Lung (tissue), 12 donors: ENCODE results near the gene KLHDC9. TPM values are rescaled to one million over a fixed set of nuclear protein-coding genes. Genes with fewer than 3 reads are reported as not detected.

Experiments
- ATAC-seq: fragments of 200-7000 bp; cut with Tn5 transposase; one replicate; pipeline ENCODE4 v1.9.1; 2020; ENCODE audit warnings: moderate number of reproducible peaks; ENCODE audit not compliant: insufficient read depth, low FRiP score
- DNase-seq, 3 donors: peaks; one replicate each; pipeline ENCODE4 v3.0.0-alpha.2; 2013 to 2017
- H3K27ac ChIP-seq, 2 donors: one replicate each; pipeline ENCODE4 v1.5.1; 2013; ENCODE audit warnings: mild to moderate bottlenecking in 2 of 2, moderate library complexity in 2 of 2, control low read depth in 1 of 2, inconsistent platforms in 1 of 2, low read depth in 1 of 2, low read length in 1 of 2
- H3K27me3 ChIP-seq, 3 donors: one replicate each; pipeline ENCODE4 v1.5.1; 2013; ENCODE audit warnings: low read length in 2 of 3; ENCODE audit not compliant: control insufficient read depth in 3 of 3, insufficient read depth in 3 of 3
- H3K36me3 ChIP-seq, 4 donors: one replicate each; pipeline ENCODE4 v1.5.1; 2013; ENCODE audit warnings: low read length in 4 of 4, mild to moderate bottlenecking in 1 of 4, moderate library complexity in 1 of 4; ENCODE audit not compliant: control insufficient read depth in 4 of 4, insufficient read depth in 4 of 4
- H3K4me1 ChIP-seq, 5 donors: one replicate each; pipeline ENCODE4 v1.5.1; 2013; ENCODE audit warnings: low read length in 5 of 5, mild to moderate bottlenecking in 2 of 5, moderate library complexity in 1 of 5; ENCODE audit not compliant: control insufficient read depth in 5 of 5, insufficient read depth in 5 of 5
- H3K4me3 ChIP-seq: one replicate; pipeline ENCODE4 v1.5.1; 2013; ENCODE audit warnings: mild to moderate bottlenecking, control low read depth, moderate library complexity
- H3K9ac ChIP-seq, 2 donors: one replicate each; pipeline ENCODE4 v1.5.1; 2013; ENCODE audit warnings: low read length in 2 of 2, control low read depth in 1 of 2; ENCODE audit not compliant: insufficient read depth in 1 of 2
- H3K9me3 ChIP-seq, 4 donors: one replicate each; pipeline ENCODE4 v1.5.1; 2013; ENCODE audit warnings: low read length in 3 of 4, mild to moderate bottlenecking in 1 of 4, moderate library complexity in 1 of 4; ENCODE audit not compliant: control insufficient read depth in 4 of 4, insufficient read depth in 3 of 4
- CTCF ChIP-seq: IDR thresholded peaks from 2 replicates; pipeline ENCODE4 v1.5.1; 2012; ENCODE audit warnings: mild to moderate bottlenecking; ENCODE audit errors: control extremely low read depth, extremely low read depth
- WGBS, 2 donors: extraction: QIAGEN DNeasy Blood & Tissue Kit; methylation state at CpG; one replicate each; pipeline ENCODE4 v1.1.7; 2013; 5-methylcytosine and 5-hydroxymethylcytosine counted together
- polyA plus RNA-seq, 2 donors: library from polyadenylated mRNA; stranded (reverse); fragments of 200-250 nt; gene quantifications; one replicate each; pipeline ENCODE4 v1.2.1, GENCODE V29; 2013
- total RNA-seq, 2 donors: library from RNA; depleted of rRNA in 1 of 2; stranded (reverse); fragments of >200 nt in 1 of 2; gene quantifications; one replicate each; pipeline ENCODE4 v1.2.1, GENCODE V29; 2014 to 2021
- donor health status: control.
- donor health status: control.
- donor health status: Bipolar disorder and iron deficiency.
- donor health status: healthy.
- donor health status: DM: yes; HTN: yes; CAD: no.

Gene KLHDC9
- total and polyA plus RNA-seq, 4 donors, result 5.8 to 13.0 (median 7.8) TPM

DNA sequence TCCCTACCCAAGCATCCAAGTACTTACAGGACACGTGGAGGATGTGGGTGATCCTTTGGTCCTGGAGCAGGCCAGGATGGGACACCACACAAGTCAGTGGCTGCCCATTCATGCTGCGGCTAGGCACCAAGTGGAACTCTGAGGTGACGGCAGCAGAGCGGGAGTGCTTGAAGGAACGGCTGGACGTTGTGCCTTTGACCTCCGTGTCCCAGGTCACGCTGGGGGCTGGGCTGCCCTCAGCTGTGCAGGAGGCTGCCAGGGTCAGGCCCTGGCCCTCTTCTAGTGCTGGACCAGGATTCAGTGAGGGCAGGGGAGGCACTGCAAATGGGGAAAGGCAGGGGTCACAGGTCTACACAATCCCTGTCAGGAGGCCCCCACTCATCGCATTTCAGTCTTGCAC is 20.7 kb upstream of the KLHDC9 start:
- no peak for DNase-seq

DNA sequence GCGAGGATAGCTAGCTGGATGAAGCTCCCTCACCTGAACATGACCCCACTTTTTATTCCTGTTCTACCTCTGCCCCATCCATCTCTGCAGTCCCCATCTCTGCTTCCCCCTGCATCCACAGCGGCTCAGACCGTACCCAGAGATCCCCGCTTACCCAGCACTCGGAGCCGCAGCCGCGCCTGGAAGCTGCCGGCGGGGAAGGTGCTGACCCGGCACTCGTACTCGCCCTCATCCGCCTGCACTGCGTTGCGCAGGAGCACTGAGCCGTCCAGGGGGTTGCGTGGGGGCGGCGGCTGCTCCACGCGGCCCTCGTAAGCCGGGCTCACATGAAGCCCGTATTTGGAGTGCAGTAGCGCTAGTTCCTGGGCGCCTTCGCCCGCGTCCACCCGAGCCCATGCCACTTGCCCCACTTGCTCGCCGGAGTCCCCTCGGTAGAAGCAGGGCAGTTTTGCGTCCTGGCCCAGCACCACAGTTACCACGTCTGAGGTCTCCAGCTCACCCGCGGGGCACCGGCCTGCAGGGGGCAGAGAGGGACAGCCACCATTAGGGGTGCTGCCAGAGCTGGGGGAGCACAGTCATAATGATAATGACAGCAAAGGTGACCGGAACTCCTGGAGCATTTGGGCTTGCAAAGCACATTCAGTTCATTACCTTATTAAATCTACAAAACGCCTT is 18.6 kb upstream of the KLHDC9 start:
- H3K4me1 ChIP-seq, result peaks cover 0 to 5% (median 3%) of the 10 kb centered on the region in 5 donors
- 70 to 78% methylated on average over 41 of the region's 41 CpGs for WGBS, 2 donors
- H3K9me3 ChIP-seq, result peaks cover 0 to 4% (median 0%) of the 10 kb centered on the region in 4 donors
- no peak for ATAC-seq
- no peak for TF ChIP-seq CTCF
- no peak overlapping the region for H3K4me3 ChIP-seq
- no peak overlapping the region for H3K27ac ChIP-seq
- peaks cover 0 to 2% (median 0%) of the 10 kb centered on the region in 4 donors for H3K36me3 ChIP-seq
- H3K27me3 ChIP-seq, result peaks cover 0 to 6% (median 0%) of the 10 kb centered on the region in 3 donors
- DNase-seq, result no peak
- H3K9ac ChIP-seq, result no peak overlapping the region

More for the DNA sequence above, 20.7 kb upstream of the KLHDC9 start:
- no peak for TF ChIP-seq CTCF
- Histone ChIP-seq H3K9me3 (peaks cover 0 to 4% (median 0%) of the 10 kb centered on the region in 4 donors), H3K36me3 (peaks cover 0 to 2% (median 0%) of the 10 kb centered on the region in 4 donors), H3K27me3 (peaks cover 0 to 6% (median 0%) of the 10 kb centered on the region in 3 donors), H3K27ac (no peak overlapping the region), H3K4me3 (no peak overlapping the region), H3K9ac (no peak overlapping the region), H3K4me1 (no peaks in the 10 kb centered on the region)
- WGBS, 2 donors, result 79 to 86% methylated on average over 9 of the region's 9 CpGs
- ATAC-seq, result no peak

- H3K36me3 ChIP-seq, result peaks cover 0 to 2% (median 0%) of the 10 kb centered on the region in 4 donors
- H3K27me3 ChIP-seq, result peaks cover 0 to 6% (median 0%) of the 10 kb centered on the region in 3 donors
- no peak overlapping the region for H3K4me3 ChIP-seq
- H3K9me3 ChIP-seq, result peaks cover 0 to 4% (median 0%) of the 10 kb centered on the region in 4 donors
- DNase-seq (no peak), ATAC-seq (no peak)
- no peak for TF ChIP-seq CTCF
- peaks cover 0 to 5% (median 3%) of the 10 kb centered on the region in 5 donors for H3K4me1 ChIP-seq
- no peak overlapping the region for H3K9ac ChIP-seq
- 78 to 87% methylated on average over 5 of the region's 5 CpGs for WGBS, 2 donors
- H3K27ac ChIP-seq, result peak overlapping the region in 1 of 2 donors; percentile 48
Measured at GRCh38 chr1:161080441-161081405, 17.4 kb upstream of the KLHDC9 start.
